HG02870 (cell line): ENCODE data around the gene LMTK3.

Experiments
- ATAC-seq: cut with Tn5 transposase; IDR thresholded peaks from one replicate; pipeline ENCODE4 v1.9.1; 2021; ENCODE audit warnings: mild to moderate bottlenecking, moderate library complexity; ENCODE audit not compliant: unreplicated experiment

LMTK3 gene, protein sequence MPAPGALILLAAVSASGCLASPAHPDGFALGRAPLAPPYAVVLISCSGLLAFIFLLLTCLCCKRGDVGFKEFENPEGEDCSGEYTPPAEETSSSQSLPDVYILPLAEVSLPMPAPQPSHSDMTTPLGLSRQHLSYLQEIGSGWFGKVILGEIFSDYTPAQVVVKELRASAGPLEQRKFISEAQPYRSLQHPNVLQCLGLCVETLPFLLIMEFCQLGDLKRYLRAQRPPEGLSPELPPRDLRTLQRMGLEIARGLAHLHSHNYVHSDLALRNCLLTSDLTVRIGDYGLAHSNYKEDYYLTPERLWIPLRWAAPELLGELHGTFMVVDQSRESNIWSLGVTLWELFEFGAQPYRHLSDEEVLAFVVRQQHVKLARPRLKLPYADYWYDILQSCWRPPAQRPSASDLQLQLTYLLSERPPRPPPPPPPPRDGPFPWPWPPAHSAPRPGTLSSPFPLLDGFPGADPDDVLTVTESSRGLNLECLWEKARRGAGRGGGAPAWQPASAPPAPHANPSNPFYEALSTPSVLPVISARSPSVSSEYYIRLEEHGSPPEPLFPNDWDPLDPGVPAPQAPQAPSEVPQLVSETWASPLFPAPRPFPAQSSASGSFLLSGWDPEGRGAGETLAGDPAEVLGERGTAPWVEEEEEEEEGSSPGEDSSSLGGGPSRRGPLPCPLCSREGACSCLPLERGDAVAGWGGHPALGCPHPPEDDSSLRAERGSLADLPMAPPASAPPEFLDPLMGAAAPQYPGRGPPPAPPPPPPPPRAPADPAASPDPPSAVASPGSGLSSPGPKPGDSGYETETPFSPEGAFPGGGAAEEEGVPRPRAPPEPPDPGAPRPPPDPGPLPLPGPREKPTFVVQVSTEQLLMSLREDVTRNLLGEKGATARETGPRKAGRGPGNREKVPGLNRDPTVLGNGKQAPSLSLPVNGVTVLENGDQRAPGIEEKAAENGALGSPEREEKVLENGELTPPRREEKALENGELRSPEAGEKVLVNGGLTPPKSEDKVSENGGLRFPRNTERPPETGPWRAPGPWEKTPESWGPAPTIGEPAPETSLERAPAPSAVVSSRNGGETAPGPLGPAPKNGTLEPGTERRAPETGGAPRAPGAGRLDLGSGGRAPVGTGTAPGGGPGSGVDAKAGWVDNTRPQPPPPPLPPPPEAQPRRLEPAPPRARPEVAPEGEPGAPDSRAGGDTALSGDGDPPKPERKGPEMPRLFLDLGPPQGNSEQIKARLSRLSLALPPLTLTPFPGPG (N-terminal part only)

DNA sequence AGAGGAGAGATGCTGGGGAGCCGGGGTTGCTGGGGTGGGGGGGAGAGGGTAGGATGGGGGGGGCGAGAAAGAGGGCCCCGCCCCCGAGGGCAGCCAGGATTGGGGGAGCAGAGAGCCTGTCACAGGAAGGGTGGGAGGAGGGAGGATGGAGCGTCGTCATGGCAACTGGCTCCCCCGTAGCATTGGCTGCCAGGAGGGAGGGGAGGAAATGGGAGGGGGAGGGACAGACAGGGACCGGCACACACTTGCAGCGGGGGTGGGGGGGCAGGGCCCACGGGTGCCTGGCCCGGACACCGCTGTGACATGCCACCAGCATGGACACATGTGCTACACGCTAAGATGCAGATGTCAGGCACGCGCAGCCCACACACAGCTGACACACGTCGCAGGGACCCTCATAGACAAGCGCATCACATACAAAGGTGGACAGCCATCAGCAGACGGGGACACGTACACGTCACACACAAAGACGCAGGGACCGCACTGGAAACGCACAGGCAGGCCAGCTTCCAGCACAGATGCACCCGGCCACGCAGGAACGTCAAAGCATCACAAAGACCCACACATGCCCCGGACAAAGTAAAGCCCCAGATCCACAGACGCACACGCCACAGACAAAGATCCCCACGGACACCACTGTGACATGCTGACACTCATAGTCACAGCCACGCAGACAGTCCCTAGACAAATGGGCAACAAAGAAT is at the start of gene LMTK3:
Gene LMTK3, minus strand, starts transcription at position 36 of the 704 bp plus-strand sequence. CDS start 259 bp downstream, outside the sequence.
- ATAC-seq, result no peak

DNA sequence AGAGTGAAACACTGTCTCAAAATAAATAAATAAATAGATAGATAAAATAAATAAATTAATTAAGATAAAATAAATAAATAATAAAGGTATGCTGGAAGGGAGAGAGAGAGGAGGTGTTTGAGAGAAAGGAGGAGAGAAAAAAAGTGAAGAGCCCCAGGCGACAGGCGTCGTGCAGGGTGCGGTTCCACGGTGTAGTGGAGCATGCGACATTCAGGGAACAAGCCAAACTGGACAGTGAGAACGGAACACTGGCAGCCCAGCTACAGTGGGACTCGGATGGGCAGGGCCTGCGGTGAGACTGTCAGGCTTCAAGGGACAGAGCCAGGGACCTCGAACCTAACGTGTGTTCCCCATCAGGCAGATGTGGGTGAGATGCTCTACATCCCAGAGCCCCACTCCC is 49.8 kb upstream of the LMTK3 start:
- no peak for ATAC-seq

DNA sequence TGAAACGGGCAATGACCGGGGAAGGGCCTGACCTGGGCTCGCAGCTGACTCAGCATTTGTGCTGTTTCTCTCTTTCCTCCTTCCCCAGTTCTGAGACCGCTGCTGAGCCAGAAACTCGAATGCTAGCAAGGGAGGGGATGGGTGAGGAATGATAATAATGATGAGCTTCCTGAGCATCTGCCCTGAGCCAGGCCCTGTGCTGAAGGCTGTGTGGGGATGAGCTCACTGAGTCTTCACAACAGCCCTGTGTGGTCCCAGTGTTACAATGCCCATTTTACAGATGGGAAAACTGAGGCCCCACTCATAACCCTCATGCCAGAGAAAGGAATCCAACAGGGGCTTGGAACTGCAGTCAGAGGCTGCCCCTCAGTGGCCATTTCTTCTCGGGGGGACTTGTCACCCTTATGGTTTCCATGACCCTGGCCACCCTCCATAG is 48.5 kb upstream of the LMTK3 start:
- no peak for ATAC-seq

DNA sequence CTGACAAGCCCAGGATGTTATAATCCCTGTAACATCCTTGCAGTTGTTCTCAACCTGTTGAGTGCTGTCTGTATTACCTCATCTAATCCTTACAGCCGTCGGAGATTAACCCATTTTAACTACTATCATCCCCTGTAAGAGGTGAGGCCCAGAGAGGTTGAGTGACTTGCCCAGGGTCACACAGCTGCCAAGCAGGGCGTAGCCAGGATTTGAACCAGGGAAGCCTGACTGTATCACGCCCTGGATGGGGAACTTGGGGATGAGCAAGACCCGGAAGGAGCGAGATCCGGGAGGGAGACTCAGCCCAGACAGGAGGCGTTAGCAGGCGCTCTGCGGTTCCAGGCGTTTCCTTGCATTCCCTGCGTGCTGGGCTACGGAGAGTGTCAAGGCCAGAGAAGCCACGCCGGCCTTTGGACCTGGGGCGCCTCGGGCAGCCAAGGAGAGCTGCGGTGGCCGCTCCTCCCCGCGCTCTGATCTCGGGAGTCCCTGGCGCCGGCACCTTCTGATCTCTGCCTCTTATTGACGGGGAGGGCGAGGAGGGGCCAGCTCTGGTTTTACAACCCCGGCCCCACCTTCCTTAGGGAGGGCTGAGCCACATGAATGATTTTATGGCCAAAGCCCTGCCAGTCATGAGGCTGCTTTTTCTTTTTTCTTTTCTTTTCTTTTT is 46.5 kb upstream of the LMTK3 start:
- ATAC-seq, result no peak

DNA sequence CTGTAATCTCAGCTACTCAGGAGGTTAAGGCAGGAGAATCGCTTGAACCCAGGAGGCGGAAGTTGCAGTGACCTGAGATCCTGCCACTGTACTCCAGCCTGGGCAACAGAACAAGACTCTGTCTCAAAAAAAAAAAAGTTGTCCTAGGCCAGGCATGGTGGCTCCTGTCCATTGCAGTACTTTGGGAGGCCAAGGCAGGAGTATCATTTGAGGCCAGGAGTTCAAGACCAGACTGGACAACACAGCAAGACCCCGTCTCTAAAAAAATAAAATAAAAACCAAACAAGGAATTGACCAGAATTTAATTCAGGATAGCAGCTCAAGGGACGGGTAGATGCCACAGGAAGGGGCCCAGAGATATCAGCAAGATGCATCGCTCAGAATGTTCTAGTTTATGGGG is 45.2 kb upstream of the LMTK3 start:
- ATAC-seq, result no peak

DNA sequence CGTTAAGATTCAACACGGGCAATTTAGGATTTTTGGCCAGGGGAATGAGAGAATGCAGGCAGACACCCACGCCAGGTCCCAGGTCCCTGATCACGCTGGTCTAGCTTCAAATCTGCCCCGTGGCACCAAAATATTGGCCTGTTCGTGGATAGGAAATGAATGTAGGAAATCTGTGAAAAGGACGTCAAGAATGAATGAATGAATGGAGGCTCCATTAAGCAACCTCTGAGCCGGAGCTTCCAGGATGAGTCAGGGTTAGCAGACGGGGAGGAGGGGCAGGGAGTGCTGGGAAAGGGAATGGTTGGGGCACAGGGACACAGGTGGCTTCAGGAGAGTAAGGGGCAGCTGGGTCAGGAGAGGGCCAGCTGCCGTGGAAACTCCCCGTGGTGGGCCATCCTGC is 44.5 kb upstream of the LMTK3 start:
- no peak for ATAC-seq

DNA sequence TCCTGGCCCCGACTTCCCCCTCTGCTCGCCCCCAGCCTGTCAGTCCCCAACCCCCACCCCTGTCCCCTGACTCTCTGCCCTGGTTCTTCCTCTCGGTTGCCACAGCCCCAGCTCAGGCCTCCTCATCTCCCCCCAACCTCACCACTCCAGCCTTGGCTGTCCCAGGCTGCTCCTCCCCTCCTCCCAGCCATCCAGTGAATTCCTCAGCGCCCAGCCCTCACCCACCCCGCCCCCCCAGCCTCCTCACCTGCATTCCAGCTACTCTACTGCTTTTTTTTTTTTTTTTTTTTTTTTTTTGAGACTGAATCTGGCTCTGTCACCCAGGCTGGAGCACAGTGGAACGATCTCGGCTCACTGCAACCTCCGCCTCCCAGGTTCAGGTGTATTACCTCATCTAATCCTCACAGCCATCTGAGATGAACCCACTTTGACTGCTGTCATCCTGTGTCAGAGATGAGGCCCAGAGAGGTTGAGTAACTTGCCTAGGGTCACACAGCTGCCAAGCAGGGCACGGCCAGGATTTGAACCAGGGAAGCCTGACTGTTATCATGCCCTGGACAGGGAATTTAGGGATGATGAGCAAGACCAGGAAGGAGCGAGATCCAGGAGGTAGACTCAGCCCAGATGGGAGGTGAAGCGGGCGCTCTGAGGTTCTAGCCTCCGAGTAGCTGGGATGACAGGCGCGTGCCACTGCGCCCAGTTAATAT is 42.9 kb upstream of the LMTK3 start:
- no peak for ATAC-seq

DNA sequence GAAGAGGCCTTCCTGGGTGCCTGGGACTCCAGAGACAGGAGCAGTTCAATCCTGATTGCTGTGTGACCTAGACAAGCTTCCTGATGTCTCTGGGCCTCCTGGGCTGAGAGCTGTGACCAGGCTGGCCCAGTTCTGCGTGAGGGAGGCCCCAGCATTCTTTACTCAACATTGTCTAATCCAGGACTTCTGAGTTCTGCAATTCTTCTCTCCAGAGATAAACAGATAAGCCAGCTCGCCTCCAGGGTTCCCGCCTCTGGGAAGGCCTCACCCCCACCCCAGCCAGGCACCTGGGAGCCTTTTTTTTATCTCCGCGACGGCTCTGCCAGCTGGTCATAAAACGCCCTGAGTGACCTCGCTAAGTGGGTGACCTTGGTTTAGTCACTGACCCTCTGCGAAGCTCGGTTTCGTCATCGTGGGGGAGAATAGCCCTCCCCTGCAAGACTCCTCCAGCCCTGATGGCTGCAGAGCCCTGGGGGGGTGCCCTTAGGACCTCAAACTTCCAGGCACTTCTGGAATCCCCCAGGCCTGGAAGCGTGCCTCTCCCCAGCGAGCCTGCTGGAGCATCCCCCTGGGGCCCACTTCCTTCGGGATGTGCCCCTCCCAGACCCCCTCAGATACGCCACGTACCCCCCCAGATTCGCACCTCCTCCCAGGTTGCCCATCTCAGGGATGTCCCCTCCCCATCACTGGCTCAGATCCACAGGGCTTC is 42.2 kb upstream of the LMTK3 start:
- ATAC-seq, result no peak

DNA sequence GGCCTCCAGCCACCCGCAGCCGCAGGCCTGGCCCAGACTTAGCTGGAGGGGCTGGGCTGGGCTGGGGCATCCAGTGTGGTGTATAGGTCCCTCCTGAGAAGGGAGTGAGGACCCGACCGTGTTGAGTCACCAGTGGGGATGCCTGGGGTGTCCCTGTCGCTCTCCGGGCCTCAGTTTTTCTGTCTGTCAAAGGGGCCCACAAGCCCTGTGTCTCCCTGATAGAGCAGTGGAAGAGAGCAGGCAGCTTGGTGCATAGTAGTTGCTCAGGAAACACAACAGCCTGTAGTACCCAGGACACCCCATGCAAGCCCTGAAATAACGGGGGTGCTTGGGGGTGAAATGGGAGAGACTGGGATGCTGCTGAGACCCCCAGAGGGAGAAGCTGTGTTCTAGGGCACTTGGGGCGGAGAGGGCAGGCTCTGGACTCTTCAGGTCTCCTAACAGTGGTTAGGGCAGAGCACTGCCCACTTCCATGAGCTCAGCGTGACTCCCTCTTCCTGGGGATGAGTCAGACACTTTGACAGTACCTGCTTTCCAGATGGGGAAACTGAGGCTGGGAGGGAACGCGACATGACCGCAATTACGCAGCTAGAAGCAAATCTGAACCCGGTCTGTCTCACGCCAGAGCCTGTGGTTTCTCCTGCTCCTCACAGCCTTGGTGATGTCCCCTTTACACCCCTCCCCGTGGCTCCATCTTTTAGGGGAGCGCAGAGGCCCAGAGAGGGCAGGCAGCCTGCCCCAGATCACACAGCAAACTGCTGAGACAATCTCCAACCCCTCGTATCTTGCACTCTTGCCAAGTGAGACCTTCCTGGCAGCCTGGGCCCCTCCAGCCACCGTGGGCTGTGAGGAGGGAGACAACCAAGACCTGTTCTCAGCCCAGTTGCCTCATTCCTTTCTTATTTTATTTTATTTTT is 41.0 kb upstream of the LMTK3 start:
- no peak for ATAC-seq

DNA sequence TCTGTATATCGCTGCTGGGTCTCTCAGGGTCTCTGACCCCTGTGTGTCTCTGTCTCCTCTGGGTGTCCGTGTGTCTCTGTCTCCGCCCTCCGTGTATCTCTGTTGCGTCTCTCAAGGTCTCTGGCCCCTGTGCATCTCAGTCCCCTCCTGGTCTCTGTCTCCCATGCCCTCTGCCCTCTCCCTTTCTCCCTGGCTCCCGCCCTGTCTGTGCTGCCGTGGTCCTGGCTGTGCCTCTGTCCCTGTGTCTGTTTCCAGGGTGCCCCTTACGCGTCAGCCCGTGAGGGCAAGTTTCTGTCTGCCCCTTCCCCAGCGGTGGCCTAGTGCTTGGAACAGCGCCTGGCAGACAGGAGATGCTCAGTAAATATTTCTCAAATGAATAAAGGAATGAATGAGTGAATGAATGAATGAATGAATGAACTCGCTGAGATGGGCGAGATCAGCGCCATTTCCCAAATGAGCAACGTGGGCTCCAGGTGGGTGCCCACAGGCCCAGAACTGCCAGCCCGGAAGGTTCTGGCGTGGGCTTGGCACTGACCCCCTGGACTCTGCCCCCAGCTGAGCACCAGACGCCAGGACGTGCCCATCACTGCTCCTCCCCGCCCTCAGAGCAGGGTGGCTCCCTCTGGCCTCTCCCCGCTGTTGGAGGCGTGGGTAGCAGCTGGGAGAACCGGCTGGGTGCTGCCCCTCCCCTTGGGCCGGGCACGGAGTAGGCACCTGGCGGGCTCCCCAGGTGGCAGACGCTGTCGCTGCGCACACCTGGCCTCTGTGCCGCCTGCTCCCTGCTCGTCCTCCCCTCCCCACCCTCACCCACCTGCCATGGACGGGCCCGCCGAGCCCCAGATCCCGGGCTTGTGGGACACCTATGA is 40.0 kb upstream of the LMTK3 start, which contains the start of gene SULT2B1:
Gene SULT2B1, plus strand, starts transcription at position 736 of the 866 bp plus-strand sequence. Its CDS starts 81 bp downstream, at position 817.
- no peak for ATAC-seq

DNA sequence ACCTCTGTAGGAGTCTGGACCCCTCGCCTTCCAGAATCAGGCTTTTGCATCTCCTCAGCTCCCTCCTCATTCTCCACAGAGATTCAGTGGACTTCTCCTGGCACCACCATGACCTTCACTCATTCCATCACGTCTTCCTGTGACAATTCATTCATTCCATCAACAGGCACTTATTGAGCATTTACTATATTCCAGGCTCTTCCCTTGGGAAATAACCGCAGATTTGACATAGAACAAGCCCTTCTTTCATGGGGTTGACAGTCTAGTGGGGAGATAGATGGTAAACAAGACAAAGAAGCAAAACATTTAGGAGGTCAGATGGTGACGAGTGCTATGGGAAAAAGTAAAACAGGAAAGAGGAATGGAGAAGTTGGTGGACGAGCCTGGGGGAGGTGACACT is 37.7 kb upstream of the LMTK3 start:
- ATAC-seq, result no peak

DNA sequence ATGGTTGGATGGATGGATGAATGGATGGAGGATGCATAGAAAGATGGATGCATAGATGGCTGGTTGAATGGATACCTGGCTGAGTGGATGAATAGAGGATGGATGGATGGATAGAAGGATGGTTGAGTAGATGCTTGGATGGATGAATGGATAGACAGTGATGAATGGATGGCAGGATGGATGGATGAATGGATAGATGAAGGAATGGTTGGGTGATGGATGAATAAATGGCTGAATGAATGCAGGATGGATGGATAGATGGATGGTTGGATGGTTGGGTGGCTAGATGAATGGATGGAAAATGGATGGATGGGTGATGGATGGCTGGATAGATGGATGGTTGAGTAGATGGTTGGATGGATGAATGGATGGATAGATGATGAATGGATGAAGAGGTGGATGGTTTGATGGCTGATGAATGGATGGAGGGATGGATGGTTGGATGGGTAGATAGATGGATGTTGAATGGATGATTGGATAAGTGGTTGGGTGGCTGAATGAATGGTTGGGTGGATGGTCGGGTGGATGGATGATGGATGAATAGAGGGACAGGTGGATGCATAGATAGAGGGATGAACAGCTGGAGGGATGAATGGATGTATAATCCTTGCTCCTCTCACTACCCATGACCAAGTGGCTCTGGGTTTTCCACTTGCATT is 36.7 kb upstream of the LMTK3 start:
- ATAC-seq, result no peak

DNA sequence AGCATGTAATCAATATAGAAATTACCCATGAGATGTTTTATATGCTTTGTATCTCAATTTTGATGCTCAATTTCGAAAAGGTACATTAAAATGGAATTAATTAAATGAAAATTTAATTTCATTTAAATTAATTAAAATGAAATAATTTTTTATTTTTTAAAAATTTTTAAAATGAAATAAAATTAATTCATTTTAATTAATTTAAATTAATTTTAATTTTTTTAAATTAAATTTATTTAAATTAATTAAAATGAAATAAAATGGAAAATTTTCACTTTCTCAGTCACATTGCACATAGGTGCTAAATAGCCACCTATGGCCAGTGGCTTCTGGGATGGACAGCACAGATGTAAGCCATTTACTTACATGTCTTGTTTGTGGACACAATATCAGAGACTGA is 36.1 kb upstream of the LMTK3 start:
- no peak for ATAC-seq

DNA sequence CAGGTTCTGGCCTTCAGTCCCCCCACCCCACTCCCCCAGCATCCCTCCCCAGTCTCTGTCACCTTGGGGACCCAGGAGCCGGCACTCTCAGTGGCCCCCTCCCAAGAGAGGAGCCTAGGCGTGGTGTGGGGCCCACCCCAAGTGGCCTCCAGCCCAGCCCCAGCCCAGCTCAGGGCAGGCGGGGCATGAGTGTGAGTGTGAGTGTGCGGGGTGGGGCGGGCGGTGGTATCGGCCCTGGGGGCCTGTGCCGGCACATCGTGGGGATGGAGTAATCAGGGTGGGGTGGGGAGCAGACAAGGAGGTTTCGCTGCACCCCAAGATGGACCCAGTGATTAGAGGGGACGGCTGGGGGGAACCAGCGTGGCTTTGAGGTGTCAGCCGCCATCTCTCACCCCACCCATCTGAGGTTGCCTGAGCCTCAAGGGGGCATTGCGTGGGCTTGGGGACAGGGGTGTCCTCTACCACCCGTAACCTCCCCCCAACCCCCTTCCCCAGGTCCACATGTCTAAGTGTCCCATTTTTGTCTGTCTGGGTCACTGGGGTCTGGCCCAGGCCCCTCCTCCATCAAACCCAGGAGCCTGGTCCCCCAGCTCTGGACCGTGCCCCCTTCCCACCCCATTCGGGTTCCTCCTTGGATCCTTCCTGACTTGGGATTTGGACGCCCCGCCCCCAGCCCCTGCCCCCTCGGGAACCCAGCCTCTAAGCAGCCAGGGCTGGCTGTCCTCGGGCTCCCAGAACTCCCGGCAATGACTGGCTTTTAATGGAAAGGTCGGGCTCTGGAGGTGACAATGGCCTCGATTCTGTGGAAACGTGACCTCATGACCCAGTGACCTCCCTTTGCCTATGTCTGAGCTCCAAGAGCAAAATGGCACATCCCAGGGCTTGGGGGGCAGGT is 33.5 kb upstream of the LMTK3 start:
- no peak for ATAC-seq

DNA sequence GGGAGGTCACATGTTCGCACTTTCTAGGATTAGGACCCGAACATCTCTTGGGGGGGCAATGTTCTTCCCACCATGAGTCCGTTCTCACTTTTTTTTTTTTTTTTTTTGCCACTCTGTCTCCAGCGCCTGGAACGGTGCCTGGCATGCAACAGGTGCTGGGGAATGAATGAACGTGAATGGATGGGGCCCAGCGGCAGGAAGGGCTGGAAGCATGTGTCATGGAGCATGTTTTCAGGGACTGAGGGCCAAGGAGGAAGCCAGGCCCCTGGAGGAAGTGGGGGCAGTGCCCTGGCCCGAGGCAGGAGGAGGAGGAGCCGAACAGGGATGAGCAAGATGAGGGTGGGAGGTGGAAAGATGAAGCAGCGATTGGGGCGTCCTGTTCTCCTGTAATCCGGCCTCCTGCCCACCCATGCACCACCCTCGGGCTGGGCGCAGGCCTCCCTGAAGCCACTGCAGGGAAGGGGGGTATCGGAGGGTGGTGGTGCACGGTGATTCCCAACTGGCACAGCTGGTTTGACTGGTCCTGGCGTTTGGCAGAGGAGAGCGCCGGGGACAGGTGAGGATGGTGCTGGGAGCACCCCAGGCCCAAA is 31.6 kb upstream of the LMTK3 start:
- no peak for ATAC-seq
